HUES6 (cell line): ENCODE results near the gene ARHGEF10L.

ENCODE experiments used
- H3K27ac ChIP-seq: 2 replicates; pipeline ENCODE4 v1.7.0; 2013; ENCODE audit warnings: low read depth, mild to moderate bottlenecking, low read length, inconsistent platforms
- H3K27me3 ChIP-seq: 2 replicates; pipeline ENCODE4 v1.6.1; 2013; ENCODE audit warnings: low read length; ENCODE audit not compliant: control insufficient read depth, insufficient read depth
- H3K36me3 ChIP-seq: 2 replicates; pipeline ENCODE4 v1.6.1; 2013; ENCODE audit warnings: low read length; ENCODE audit not compliant: control insufficient read depth, insufficient read depth
- H3K4me1 ChIP-seq: 2 replicates; pipeline ENCODE4 v1.6.1; 2013; ENCODE audit warnings: low read length; ENCODE audit not compliant: control insufficient read depth, insufficient read depth
- H3K4me3 ChIP-seq: 2 replicates; pipeline ENCODE4 v1.5.1; 2013; ENCODE audit warnings: low read depth, low read length
- H3K9ac ChIP-seq: one replicate; pipeline ENCODE4 v1.6.1; 2013; ENCODE audit warnings: mild to moderate bottlenecking, low read length
- H3K9me3 ChIP-seq: 2 replicates; pipeline ENCODE4 v1.6.1; 2013; ENCODE audit warnings: low read depth, low read length; ENCODE audit not compliant: control insufficient read depth, insufficient read depth

The ARHGEF10L gene

DNA sequence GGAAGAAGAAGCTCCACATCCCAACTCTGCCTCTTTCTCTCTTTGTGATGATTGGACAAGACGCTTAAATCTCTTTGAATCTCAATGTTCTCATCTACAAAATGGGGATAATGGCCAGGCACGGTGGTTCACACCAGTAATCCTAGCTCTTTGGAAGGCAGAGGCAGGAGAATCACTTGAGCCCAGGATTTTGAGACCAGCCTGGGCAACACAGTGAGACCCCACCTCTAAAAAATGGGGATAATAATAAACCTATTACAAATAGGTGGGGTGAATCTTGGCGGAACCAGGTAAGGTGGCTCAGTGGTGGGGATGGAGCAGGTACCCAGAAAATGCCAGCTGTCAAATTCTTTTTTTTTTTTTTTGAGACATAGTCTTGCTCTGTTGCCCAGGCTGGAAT, 29.4 kb upstream of the ARHGEF10L start:
- Histone ChIP-seq H3K9ac (no peak overlapping the region), H3K36me3 (no peaks in the 10 kb centered on the region), H3K4me3 (no peak overlapping the region), H3K4me1 (peaks cover 5% of the 10 kb centered on the region; the same call in 1 of the 2 replicates), H3K27me3 (no peaks in the 10 kb centered on the region), H3K27ac (no peak overlapping the region), H3K9me3 (no peaks in the 10 kb centered on the region)

DNA sequence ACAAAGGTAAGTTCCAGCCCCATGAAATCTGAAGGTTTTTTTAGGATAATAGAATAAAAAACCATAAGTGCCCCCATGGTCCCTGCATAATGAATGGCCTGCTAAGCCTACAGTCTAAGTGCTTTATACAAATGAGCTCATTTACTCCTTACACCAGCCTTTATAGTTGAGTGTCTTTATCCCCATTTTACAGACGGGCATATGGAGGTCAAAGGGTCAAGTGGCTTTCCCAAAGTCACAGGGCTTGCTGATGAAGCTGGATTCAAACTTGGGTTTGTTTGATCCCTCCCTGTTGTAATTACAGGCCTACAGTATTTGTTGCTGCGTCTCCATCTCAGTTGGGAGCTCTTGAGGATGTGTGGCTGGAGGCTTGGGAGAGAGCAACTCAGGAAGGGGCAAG, 28.3 kb upstream of the ARHGEF10L start:
- Histone ChIP-seq H3K27me3 (no peaks in the 10 kb centered on the region), H3K9ac (no peak overlapping the region), H3K4me3 (no peak overlapping the region), H3K4me1 (peaks cover 5% of the 10 kb centered on the region; the same call in 1 of the 2 replicates), H3K27ac (no peak overlapping the region), H3K9me3 (no peaks in the 10 kb centered on the region), H3K36me3 (no peaks in the 10 kb centered on the region)

DNA sequence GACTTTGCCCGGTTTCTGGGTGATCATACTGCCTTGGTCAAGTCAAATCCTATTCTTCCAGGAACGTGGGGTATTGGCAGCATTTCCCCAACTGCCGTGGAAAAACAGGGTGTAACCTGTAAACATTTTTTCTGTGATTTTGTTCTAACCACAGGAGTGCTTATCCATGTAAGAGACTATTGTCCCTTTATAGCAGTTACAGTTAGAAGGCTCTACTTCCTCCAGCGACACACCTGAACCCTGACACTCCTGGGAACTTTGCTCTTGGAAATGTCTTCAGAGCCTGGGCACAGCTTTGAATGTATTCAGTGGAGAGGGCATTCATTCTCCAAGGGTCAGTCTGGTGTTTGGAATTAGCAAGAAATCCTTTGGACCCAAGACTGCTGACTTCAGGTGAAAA, 26.4 kb upstream of the ARHGEF10L start:
- Histone ChIP-seq H3K9ac (no peak overlapping the region), H3K9me3 (no peaks in the 10 kb centered on the region), H3K27ac (no peak overlapping the region), H3K4me1 (peaks cover 11% of the 10 kb centered on the region), H3K36me3 (no peaks in the 10 kb centered on the region), H3K4me3 (no peak overlapping the region), H3K27me3 (no peaks in the 10 kb centered on the region)

DNA sequence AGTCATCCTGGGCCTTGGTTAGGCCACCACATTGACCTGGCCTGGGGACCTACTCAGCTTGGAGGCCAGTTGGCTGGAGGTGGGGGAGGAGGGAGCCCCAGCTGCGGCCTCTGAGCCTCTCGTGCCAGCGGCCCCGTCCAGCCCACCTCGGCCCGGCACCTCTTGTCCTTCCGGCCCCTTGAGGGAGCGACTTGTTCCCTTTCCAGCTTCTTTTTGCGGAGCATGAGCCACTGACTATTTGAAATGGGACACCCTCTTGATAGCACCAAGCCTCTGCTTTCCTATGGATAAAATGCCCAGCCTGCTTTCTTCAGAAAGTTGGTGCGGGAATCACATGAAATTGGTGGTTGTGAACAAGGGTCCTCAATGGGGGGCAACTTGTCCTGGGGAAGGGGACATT, 24.7 kb upstream of the ARHGEF10L start:
- no peaks in the 10 kb centered on the region for H3K27me3 ChIP-seq
- H3K36me3 ChIP-seq = no peaks in the 10 kb centered on the region
- H3K4me3 ChIP-seq = no peak overlapping the region
- H3K4me1 ChIP-seq = peaks cover 6% of the 10 kb centered on the region
- H3K27ac ChIP-seq = no peak overlapping the region
- no peak overlapping the region for H3K9ac ChIP-seq
- no peaks in the 10 kb centered on the region for H3K9me3 ChIP-seq

DNA sequence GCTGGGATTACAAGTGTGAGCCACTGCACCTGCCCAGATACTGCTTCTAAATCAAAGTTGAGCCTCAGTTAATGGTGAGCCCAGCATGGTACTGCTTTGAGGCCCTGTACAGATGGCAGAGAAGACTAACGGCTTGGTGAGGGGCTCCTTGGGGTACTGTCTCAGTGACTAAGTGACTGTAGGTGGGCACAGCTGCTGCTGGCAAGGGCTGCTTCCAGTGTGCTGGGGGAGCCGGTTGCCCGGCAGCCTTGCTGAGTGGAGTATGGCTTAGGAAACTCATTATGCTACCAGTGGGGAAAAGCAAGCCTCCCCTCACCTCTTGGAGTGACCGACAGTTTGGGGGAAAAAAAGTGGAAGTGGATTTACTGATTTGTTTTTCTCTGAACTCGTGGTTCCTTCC, 23.6 kb upstream of the ARHGEF10L start:
- Histone ChIP-seq H3K4me3 (no peak overlapping the region), H3K36me3 (no peaks in the 10 kb centered on the region), H3K9me3 (no peaks in the 10 kb centered on the region), H3K27me3 (no peaks in the 10 kb centered on the region), H3K4me1 (peaks cover 17% of the 10 kb centered on the region), H3K27ac (no peak overlapping the region), H3K9ac (no peak overlapping the region)

DNA sequence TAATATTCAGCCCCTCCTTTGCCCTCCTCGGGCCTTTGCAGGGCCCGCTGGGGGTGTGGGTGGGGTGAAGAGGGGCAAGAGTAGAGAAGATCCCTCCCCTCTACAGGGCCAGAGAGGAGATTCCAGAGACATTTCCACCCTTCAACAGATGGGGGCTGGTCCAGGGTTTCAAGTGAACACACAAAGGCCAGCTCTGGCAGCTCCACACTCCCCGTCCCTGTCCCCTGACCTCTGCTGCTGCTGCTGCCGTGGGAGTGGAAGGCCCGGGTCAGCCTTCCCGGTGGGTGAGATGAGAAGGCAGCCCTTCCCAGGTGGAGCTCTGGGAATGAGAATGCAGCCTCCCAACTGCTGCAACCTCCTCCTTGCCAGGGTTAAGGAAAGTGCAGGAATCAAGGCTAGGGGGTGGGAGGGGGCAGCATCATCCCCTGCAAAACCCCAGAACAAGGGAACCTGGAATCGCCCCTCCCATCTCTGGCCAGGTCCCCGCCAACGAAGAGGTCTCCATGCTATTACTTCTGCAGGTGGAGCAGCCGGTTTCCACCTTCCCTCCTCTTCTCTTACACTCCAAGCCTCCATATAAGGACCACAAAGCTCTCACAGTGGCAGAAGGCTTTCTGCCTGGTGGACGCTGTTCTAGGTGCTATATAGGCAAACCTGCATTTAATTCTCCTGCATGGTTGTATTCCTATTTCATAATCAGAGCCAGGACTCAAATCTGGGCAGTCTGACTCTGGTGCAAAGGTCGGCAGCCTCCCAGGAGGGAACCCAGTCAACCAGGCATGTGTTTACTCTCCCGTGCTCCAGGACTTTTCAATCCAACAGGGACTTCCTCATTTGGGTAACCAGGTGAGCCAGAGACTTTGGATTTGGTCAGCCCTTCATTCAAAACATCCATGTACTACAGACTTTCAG, 22.9 kb upstream of the ARHGEF10L start:
- H3K27ac ChIP-seq = no peak overlapping the region
- H3K9ac ChIP-seq = no peak overlapping the region
- no peak overlapping the region for H3K4me3 ChIP-seq
- no peaks in the 10 kb centered on the region for H3K9me3 ChIP-seq
- H3K4me1 ChIP-seq = peaks cover 20% of the 10 kb centered on the region
- H3K27me3 ChIP-seq = no peaks in the 10 kb centered on the region
- H3K36me3 ChIP-seq = no peaks in the 10 kb centered on the region

DNA sequence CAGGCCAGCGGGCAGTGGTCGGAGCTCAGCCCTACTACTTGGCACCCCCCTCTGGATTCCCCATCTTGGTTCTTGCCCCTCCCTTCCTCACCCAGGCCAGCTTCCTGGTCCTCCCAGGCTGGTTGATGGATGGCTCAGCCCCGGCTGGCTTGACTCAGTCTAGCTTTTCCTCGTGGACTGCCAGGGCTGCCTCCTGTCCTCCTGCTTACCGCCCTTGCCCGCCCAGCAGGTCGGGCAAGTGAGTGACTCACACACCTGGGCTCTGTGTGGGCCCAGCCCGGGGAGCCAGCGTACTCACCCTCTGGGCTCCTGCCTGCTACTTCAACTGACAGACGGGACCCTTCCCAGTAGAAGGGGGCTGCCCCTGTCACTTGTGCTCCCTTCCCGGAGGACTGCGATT, 19.5 kb upstream of the ARHGEF10L start:
- Histone ChIP-seq H3K4me3 (no peak overlapping the region), H3K36me3 (no peaks in the 10 kb centered on the region), H3K27me3 (no peaks in the 10 kb centered on the region), H3K9ac (no peak overlapping the region), H3K27ac (no peak overlapping the region), H3K9me3 (no peaks in the 10 kb centered on the region), H3K4me1 (peaks cover 27% of the 10 kb centered on the region)

DNA sequence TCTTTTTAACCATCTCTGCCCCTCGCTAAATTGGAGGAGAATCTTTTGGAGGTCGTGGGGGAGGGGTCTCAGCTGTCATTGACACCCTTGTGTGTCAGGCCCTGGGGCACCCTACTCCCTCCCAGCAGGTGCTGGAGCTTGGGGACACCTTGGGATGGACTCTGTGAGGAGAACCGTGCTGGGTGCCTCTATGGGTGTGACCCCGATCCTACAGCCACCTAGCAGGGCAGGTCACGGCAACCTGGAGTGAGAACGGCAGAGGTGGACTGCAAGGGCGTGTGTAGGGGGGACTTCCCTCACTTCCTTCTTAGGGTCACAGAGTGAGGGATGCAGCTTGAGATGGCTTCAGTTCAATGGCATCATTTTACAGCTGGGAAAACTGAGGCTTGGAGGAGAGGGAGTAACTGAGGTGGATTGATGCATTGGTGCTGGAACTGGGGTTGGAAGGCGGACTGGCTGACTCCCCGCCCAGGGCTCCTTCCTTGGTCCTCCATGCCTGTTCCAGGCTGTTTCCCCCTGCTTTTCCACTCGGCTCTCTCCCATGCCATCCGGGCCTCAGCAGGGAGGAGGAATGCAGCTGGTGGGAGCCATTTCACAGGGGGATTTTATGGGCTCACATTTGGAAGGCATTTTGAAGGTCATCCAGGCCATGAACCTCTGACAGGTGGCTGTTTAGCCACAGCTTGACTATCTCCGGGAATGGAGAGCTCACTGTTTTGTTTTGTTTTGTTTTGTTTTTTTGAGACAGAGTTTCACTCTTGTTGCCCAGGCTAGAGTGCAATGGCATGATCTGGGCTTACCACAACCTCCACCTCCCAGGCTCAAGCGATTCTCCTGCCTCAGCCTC, 18.8 kb upstream of the ARHGEF10L start:
- Histone ChIP-seq H3K4me1 (peaks cover 27% of the 10 kb centered on the region), H3K9me3 (no peaks in the 10 kb centered on the region), H3K27ac (no peak overlapping the region), H3K27me3 (no peaks in the 10 kb centered on the region), H3K36me3 (no peaks in the 10 kb centered on the region), H3K9ac (no peak overlapping the region), H3K4me3 (no peak overlapping the region)

DNA sequence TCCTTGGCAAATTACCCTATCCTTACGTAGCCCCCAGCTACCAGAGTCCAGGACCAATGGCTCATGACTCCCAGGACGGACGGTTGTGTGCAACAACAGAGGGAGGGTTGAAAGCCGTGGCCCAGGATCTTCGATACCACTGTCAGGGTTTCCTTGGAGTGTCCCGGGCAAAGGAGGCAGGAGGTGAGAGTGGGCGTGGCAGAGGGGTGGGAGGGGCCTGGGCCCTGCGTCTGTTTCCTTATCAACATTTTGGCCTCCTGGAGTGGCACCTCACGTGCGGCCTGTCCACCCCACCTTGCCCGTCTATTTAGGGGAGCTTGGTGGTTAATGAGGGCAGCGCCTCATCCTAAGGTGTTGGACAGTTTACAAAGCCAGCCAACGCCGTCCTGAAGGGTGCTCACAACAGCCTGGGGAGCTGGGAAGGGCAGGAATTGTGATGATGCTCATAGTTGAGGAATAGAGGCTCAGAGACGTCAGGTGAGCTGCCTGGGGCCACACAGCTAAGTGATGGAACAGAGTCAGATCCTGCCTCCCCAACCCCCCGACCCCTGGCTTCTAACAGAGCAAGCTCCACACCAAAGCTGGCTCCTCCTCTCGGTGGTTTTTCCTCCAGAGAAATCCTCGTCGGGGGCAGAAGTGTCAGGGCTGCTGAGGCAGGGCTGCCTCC, 17.4 kb upstream of the ARHGEF10L start:
- H3K9me3 ChIP-seq = no peaks in the 10 kb centered on the region
- no peak overlapping the region for H3K27ac ChIP-seq
- H3K27me3 ChIP-seq = no peaks in the 10 kb centered on the region
- H3K4me3 ChIP-seq = no peak overlapping the region
- no peaks in the 10 kb centered on the region for H3K36me3 ChIP-seq
- peaks cover 23% of the 10 kb centered on the region for H3K4me1 ChIP-seq
- H3K9ac ChIP-seq = no peak overlapping the region

DNA sequence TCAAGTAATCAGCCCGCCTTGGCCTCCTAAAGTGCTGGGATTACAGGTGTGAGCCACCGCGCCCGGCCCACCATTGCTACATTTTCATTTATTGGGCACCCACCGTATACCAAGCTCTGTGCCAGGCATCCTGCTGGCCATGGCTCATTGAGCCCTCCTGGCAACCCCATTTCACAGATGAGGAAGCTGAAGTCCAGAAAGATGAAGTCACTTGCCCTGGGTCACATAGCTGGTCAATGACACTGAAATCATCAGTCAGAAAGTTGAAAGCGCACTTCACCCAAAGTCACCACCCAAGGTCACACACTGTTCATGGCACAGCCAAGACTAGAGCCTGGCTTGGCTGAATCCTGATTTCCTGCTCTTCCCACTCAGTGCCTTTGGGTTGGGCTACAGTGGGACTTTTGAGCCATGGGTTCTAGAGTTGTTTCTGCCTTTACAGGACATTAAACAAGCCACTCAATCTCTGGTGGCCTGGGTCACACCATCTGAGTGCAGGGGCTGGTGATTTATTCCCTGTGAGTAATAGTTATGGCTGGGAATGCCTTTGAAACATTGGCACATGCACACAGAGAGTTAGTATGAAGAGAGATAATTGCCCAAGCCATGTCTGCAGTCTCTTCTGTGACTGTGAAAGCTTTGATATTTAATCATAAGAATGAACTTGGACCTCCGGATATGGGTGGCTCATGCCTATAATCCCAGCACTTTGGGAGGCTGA, 16.0 kb upstream of the ARHGEF10L start:
- no peaks in the 10 kb centered on the region for H3K9me3 ChIP-seq
- no peak overlapping the region for H3K27ac ChIP-seq
- peaks cover 28% of the 10 kb centered on the region for H3K4me1 ChIP-seq
- H3K9ac ChIP-seq = no peak overlapping the region
- no peaks in the 10 kb centered on the region for H3K36me3 ChIP-seq
- no peaks in the 10 kb centered on the region for H3K27me3 ChIP-seq
- H3K4me3 ChIP-seq = no peak overlapping the region
